ENCODE results near the gene CNNM3.
A peak's percentile ranks its signal among the peaks of the same experiment; 100 is the strongest.

The CNNM3 gene

GRCh38 chr2:96839875-96840850, 24.1 kb downstream of the CNNM3 start:
- no peaks in the 10 kb centered on the region for H3K9me3 ChIP-seq (ENCODE audit: control insufficient read depth, insufficient read depth, low read depth, low read length)
- H3K27ac ChIP-seq (ENCODE audit: extremely low read depth, low read depth, low read length) = no peak overlapping the region
- CTCF ChIA-PET = interaction anchor here (0.5 to 0.8 kb wide), 2 partner anchors 79 to 121 kb away, joined by 3 read pairs; no protein-coding TSS in a partner anchor
- no peak overlapping the region for H3K4me3 ChIP-seq (ENCODE audit: low read depth, low read length)
- H3K4me1 ChIP-seq (ENCODE audit: control insufficient read depth, insufficient read depth, low read length) = no peaks in the 10 kb centered on the region
- TF ChIP-seq ZNF311 (tag by site-specific recombination; IDR thresholded peaks at IDR 0.05; ENCODE audit: borderline replicate concordance) (no peak), ZNF843 (tag by site-specific recombination; IDR thresholded peaks at IDR 0.05) (no peak), ZNF391 (tag by site-specific recombination; IDR thresholded peaks at IDR 0.05; ENCODE audit: borderline replicate concordance, low read depth) (no peak), SP3 (tag by site-specific recombination; IDR thresholded peaks at IDR 0.05) (no peak), HOXC10 (CRISPR knock-in tag; IDR thresholded peaks at IDR 0.05) (no peak), ZNF645 (tag by site-specific recombination; IDR thresholded peaks at IDR 0.05) (no peak), ZNF23 (tag by site-specific recombination; IDR thresholded peaks at IDR 0.05; ENCODE audit: borderline replicate concordance) (no peak), ZNF404 (tag by site-specific recombination; IDR thresholded peaks at IDR 0.05) (no peak), SCRT1 (tag by site-specific recombination; IDR thresholded peaks at IDR 0.05; ENCODE audit: borderline replicate concordance) (no peak), GLIS2 (tag by site-specific recombination; IDR thresholded peaks at IDR 0.05) (no peak), ZNF555 (tag by site-specific recombination; conservative IDR thresholded peaks at IDR 0.05) (no peak), ZNF704 (tag by site-specific recombination; IDR thresholded peaks at IDR 0.05) (no peak), INSM2 (tag by site-specific recombination; IDR thresholded peaks at IDR 0.05) (no peak), ZNF248 (tag by site-specific recombination; IDR thresholded peaks at IDR 0.05) (no peak), ZNF350 (tag by site-specific recombination; IDR thresholded peaks at IDR 0.05) (no peak), ZBTB8A (tag by site-specific recombination; IDR thresholded peaks at IDR 0.05) (no peak), ZBTB7A (tag by site-specific recombination; IDR thresholded peaks at IDR 0.05; ENCODE audit: low read depth) (no peak), ZNF174 (tag by site-specific recombination; IDR thresholded peaks at IDR 0.05) (no peak)
- POLR2A ChIA-PET = no interaction called here
- peaks cover 4 to 44% of the 10 kb centered on the region in 2 experiments for H3K36me3 ChIP-seq (ENCODE audit: control insufficient read depth in 2 of 2, insufficient read depth in 1 of 2, low read length in 2 of 2)

GRCh38 chr2:96841701-96842495, 25.8 kb downstream of the CNNM3 start:
- H3K27ac ChIP-seq (ENCODE audit: extremely low read depth, low read depth, low read length) = no peak overlapping the region
- no peaks in the 10 kb centered on the region for H3K9me3 ChIP-seq (ENCODE audit: control insufficient read depth, insufficient read depth, low read depth, low read length)
- H3K4me3 ChIP-seq (ENCODE audit: low read depth, low read length) = no peak overlapping the region
- H3K36me3 ChIP-seq (ENCODE audit: control insufficient read depth in 2 of 2, insufficient read depth in 1 of 2, low read length in 2 of 2) = peaks cover 5 to 45% of the 10 kb centered on the region in 2 experiments; a peak in 2 of 3 replicates
- TF ChIP-seq ZFP3 (tag by site-specific recombination; IDR thresholded peaks at IDR 0.05; ENCODE audit: low read depth) (no peak), ZNF701 (tag by site-specific recombination; IDR thresholded peaks at IDR 0.05) (no peak), ZIC2 (tag by site-specific recombination; IDR thresholded peaks at IDR 0.05) (peak; percentile 43), ZNF571 (tag by site-specific recombination; IDR thresholded peaks at IDR 0.05) (no peak), ZNF600 (tag by site-specific recombination; IDR thresholded peaks at IDR 0.05) (0 out of 2 replicates have a peak, but pooled peaks have one; percentile 13)
- POLR2A ChIA-PET = interaction anchor here (2.3 kb wide), 1 partner anchor 16 kb away, joined by 11 read pairs; the partner anchor contains the start of gene ANKRD39
- CTCF ChIA-PET = interaction anchor here (2.1 kb wide), 1 partner anchor 16 kb away, joined by 5 read pairs; the partner anchor contains the start of gene ANKRD39
- H3K4me1 ChIP-seq (ENCODE audit: control insufficient read depth, insufficient read depth, low read length) = no peaks in the 10 kb centered on the region
